H9 (cell line): ENCODE data around the gene IFNA4. TPM values are rescaled to one million over a fixed set of nuclear protein-coding genes. Genes with fewer than 3 reads are reported as not detected.
"Not testable (repeated sequence)": the region's sequence is repeated elsewhere in the genome, so short reads cannot be mapped to it uniquely, and the experiment has no call there.

Experiments
- DNase-seq: peaks from one replicate; pipeline ENCODE4 v3.0.0-alpha.2; 2017
- H2AFZ ChIP-seq: one replicate; pipeline ENCODE4 v1.6.1; 2013; ENCODE audit warnings: mild to moderate bottlenecking, low read length, control low read depth, moderate library complexity
- H2AK5ac ChIP-seq: 2 replicates; pipeline ENCODE4 v1.6.1; 2013; ENCODE audit warnings: low read length, control low read depth, mixed read lengths; ENCODE audit not compliant: insufficient read length
- H2BK120ac ChIP-seq: one replicate; pipeline ENCODE4 v1.6.1; 2013; ENCODE audit warnings: low read depth, mild to moderate bottlenecking, low read length, control low read depth, inconsistent platforms; ENCODE audit not compliant: poor library complexity, severe bottlenecking
- H2BK12ac ChIP-seq: 2 replicates; pipeline ENCODE4 v1.6.1; 2013; ENCODE audit warnings: low read length, control low read depth, mixed read lengths, low read depth; ENCODE audit not compliant: insufficient read length
- H2BK15ac ChIP-seq: 2 replicates; pipeline ENCODE4 v1.6.1; 2013; ENCODE audit warnings: low read depth, low read length, control low read depth
- H2BK20ac ChIP-seq: one replicate; pipeline ENCODE4 v1.6.1; 2013; ENCODE audit warnings: low read depth, mild to moderate bottlenecking, low read length, control low read depth, inconsistent platforms; ENCODE audit not compliant: poor library complexity, severe bottlenecking
- H2BK5ac ChIP-seq: 2 replicates; pipeline ENCODE4 v1.6.1; 2013; ENCODE audit warnings: low read length, control low read depth, mixed read lengths; ENCODE audit not compliant: insufficient read length
- H3K14ac ChIP-seq: 2 replicates; pipeline ENCODE4 v1.6.1; 2013; ENCODE audit warnings: low read length, control low read depth; ENCODE audit not compliant: insufficient read depth
- H3K18ac ChIP-seq: 2 replicates; pipeline ENCODE4 v1.6.1; 2013; ENCODE audit warnings: low read depth, mild to moderate bottlenecking, mixed read lengths, low read length, control low read depth; ENCODE audit not compliant: insufficient read length
- H3K23ac ChIP-seq: 2 replicates; pipeline ENCODE4 v1.6.1; 2013; ENCODE audit warnings: low read length, control low read depth, mixed read lengths, low read depth; ENCODE audit not compliant: insufficient read length
- H3K23me2 ChIP-seq: 2 replicates; pipeline ENCODE4 v1.6.1; 2013; ENCODE audit warnings: low read depth, mild to moderate bottlenecking, mixed read lengths, low read length, control low read depth; ENCODE audit not compliant: insufficient read length, poor library complexity, severe bottlenecking
- H3K27ac ChIP-seq: 2 replicates; pipeline ENCODE4 v1.5.1; 2013; ENCODE audit warnings: low read length, control low read depth, mixed read lengths, low read depth; ENCODE audit not compliant: insufficient read length
- H3K27me3 ChIP-seq: 2 replicates; pipeline ENCODE4 v1.6.1; 2013; ENCODE audit warnings: low read length, control low read depth, inconsistent platforms; ENCODE audit not compliant: insufficient read depth
- H3K4ac ChIP-seq: 2 replicates; pipeline ENCODE4 v1.6.1; 2013; ENCODE audit warnings: low read depth, mild to moderate bottlenecking, control low read depth, inconsistent platforms, low read length, moderate library complexity
- H3K4me1 ChIP-seq: 2 replicates; pipeline ENCODE4 v1.6.1; 2013; ENCODE audit warnings: low read length, control low read depth, inconsistent platforms; ENCODE audit not compliant: insufficient read depth
- H3K4me2 ChIP-seq: 2 replicates; pipeline ENCODE4 v1.6.1; 2013; ENCODE audit warnings: low read length, control low read depth, mixed read lengths; ENCODE audit not compliant: insufficient read length, insufficient read depth
- H3K56ac ChIP-seq: 2 replicates; pipeline ENCODE4 v1.6.1; 2013; ENCODE audit warnings: low read depth, mild to moderate bottlenecking, mixed read lengths, low read length, control low read depth; ENCODE audit not compliant: insufficient read length
- H3K79me1 ChIP-seq: 2 replicates; pipeline ENCODE4 v1.6.1; 2013; ENCODE audit warnings: low read depth, mild to moderate bottlenecking, moderate library complexity, low read length, control low read depth, inconsistent platforms; ENCODE audit not compliant: insufficient read depth, poor library complexity, severe bottlenecking
- H3K79me2 ChIP-seq: 2 replicates; pipeline ENCODE4 v1.6.1; 2013; ENCODE audit warnings: low read length, control low read depth, inconsistent platforms; ENCODE audit not compliant: insufficient read depth
- H3K9ac ChIP-seq: 2 replicates; pipeline ENCODE4 v1.6.1; 2013; ENCODE audit warnings: low read length, control low read depth, mixed read lengths; ENCODE audit not compliant: insufficient read length; ENCODE audit errors: extremely low read depth
- H3K9me3 ChIP-seq: one replicate; pipeline ENCODE4 v1.6.1; 2013; ENCODE audit warnings: low read depth, low read length, inconsistent platforms; ENCODE audit not compliant: control insufficient read depth
- H3T11ph ChIP-seq: one replicate; pipeline ENCODE4 v1.6.1; 2013; ENCODE audit warnings: mild to moderate bottlenecking, low read length, control low read depth, inconsistent platforms
- H4K20me1 ChIP-seq: one replicate; pipeline ENCODE4 v1.6.1; 2013; ENCODE audit not compliant: control insufficient read depth, insufficient read length, insufficient read depth
- H4K5ac ChIP-seq: 2 replicates; pipeline ENCODE4 v1.6.1; 2013; ENCODE audit warnings: low read depth, mild to moderate bottlenecking, mixed read lengths, low read length, control low read depth; ENCODE audit not compliant: insufficient read length
- H4K8ac ChIP-seq: replicated peaks from 2 replicates; pipeline ENCODE4 v1.6.1; 2013; ENCODE audit warnings: low read length, control low read depth, mixed read lengths, low read depth; ENCODE audit not compliant: insufficient read length
- H4K91ac ChIP-seq: 2 replicates; pipeline ENCODE4 v1.6.1; 2013; ENCODE audit warnings: low read depth, mild to moderate bottlenecking, moderate library complexity, mixed read lengths, low read length, control low read depth; ENCODE audit not compliant: insufficient read length
- H3K27ac Mint-ChIP-seq, 3 experiments: 2 replicates in 2 of 3; 3 replicates in 1 of 3; pipeline ENCODE4 v1.8.0; 2020 to 2021; ENCODE audit warnings: mixed read lengths in 3 of 3, mild to moderate bottlenecking in 1 of 3, moderate library complexity in 1 of 3
- H3K27me3 Mint-ChIP-seq: 2 replicates; pipeline ENCODE4 v1.8.0; 2021; ENCODE audit warnings: low read depth, mild to moderate bottlenecking, moderate library complexity, mixed read lengths
- H3K36me3 Mint-ChIP-seq, 3 experiments: 2 replicates in 2 of 3; 3 replicates in 1 of 3; pipeline ENCODE4 v1.8.0; 2020 to 2021; ENCODE audit warnings: low read depth in 3 of 3, mixed read lengths in 3 of 3; ENCODE audit not compliant: insufficient read depth in 1 of 3
- H3K4me1 Mint-ChIP-seq, 2 experiments: 2 replicates each; pipeline ENCODE4 v1.8.0; 2020; ENCODE audit warnings: mixed read lengths in 2 of 2
- H3K4me3 Mint-ChIP-seq, 2 experiments: 2 replicates in 1 of 2; 3 replicates in 1 of 2; pipeline ENCODE4 v1.8.0; 2020 to 2021; ENCODE audit warnings: mild to moderate bottlenecking in 2 of 2, mixed read lengths in 2 of 2, moderate library complexity in 1 of 2
- H3K9me3 Mint-ChIP-seq, 2 experiments: 2 replicates in 1 of 2; 3 replicates in 1 of 2; pipeline ENCODE4 v1.8.0; 2020; ENCODE audit warnings: mild to moderate bottlenecking in 2 of 2, mixed read lengths in 2 of 2, moderate library complexity in 1 of 2
- WGBS: extraction: QIAGEN DNeasy Blood & Tissue Kit; methylation state at CpG from one replicate; pipeline ENCODE4 v1.1.7; 2013; ENCODE audit warnings: missing lambda C conversion rate, low lambda C conversion rate, mixed read lengths; ENCODE audit not compliant: insufficient read length; ENCODE audit errors: extremely low coverage; 5-methylcytosine and 5-hydroxymethylcytosine counted together
- total RNA-seq: library from RNA; stranded (reverse); gene quantifications from 2 replicates; pipeline ENCODE4 v1.2.1, GENCODE V29; 2021
- TF ChIP-seq, protein P1 (sequence below): fragments of 200-600 bp; sonication (generic); conservative IDR thresholded peaks from 3 replicates; pipeline ENCODE4 v1.8.0; 2021; ENCODE audit warnings: antibody characterized with exemption, mild to moderate bottlenecking

IFNA4 gene
- total RNA-seq, 1 experiment from 2014 or later: not detected

DNA sequence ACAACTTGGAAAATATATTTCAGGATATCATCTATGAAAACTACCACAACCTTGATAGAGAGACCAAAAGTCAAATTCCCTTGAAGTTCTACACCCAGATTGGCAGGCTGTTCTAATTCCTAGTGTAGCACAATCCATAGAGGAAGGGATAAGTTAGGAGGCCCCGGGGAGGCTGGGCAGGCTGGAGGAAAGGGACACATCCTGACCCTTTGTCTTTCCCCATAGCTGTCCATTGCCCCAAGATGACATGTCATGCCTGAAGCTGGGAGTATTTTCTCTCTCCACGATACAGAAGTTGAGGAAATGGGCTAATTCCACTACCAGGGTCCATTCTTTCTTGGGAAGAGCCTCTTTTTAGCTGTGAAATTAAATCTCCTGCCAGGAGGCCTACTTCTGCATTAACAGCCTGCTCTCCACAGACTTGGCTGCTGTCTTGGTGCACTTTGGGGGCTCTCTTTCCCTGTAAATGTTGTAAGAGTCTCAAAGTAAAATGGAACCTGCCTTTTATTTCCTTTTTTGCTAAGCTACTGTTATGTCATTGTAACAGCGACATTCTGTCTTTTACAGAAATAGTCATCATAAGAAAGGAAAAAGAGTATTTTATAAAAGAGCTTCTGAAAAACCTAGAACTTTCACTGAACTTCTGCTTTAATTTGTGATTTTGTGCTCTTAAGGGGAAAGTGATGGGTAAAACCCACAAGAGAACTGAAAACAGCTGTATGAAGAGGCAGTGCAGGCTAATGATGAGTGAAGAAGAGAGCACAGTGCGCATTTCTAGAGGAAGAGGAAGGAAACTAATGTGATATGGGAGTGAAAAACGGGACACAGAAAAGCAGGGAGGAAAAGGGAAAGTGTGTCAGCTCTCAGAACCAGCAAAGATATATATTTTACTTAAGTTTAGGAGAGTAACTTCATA, 26.3 kb upstream of the IFNA4 start:
- H2BK5ac ChIP-seq, H3K4ac ChIP-seq, H4K5ac ChIP-seq, H3K27ac ChIP-seq, H3K79me1 ChIP-seq, H3K18ac ChIP-seq, H4K8ac ChIP-seq, H3K27ac Mint-ChIP-seq, H4K20me1 ChIP-seq, H2BK12ac ChIP-seq, H3K23ac ChIP-seq, H2BK15ac ChIP-seq, H3K4me3 Mint-ChIP-seq, H4K91ac ChIP-seq, H3K9me3 ChIP-seq, H3K9ac ChIP-seq, H3K4me1 ChIP-seq, H2BK120ac ChIP-seq, H3K4me1 Mint-ChIP-seq, H3K36me3 Mint-ChIP-seq, H3K79me2 ChIP-seq, H3K56ac ChIP-seq, H2AK5ac ChIP-seq, H3T11ph ChIP-seq, H3K4me2 ChIP-seq, H2BK20ac ChIP-seq, H3K14ac ChIP-seq, H3K27me3 ChIP-seq, H2AFZ ChIP-seq, H3K9me3 Mint-ChIP-seq, H3K23me2 ChIP-seq: not testable (repeated sequence)
- WGBS: no CpG with 5 or more reads among the region's 5 CpGs
- H3K27me3 Mint-ChIP-seq: peaks cover 19% of the 10 kb centered on the region
- peak; percentile 27 for DNase-seq
- TF ChIP-seq, protein P1, sequence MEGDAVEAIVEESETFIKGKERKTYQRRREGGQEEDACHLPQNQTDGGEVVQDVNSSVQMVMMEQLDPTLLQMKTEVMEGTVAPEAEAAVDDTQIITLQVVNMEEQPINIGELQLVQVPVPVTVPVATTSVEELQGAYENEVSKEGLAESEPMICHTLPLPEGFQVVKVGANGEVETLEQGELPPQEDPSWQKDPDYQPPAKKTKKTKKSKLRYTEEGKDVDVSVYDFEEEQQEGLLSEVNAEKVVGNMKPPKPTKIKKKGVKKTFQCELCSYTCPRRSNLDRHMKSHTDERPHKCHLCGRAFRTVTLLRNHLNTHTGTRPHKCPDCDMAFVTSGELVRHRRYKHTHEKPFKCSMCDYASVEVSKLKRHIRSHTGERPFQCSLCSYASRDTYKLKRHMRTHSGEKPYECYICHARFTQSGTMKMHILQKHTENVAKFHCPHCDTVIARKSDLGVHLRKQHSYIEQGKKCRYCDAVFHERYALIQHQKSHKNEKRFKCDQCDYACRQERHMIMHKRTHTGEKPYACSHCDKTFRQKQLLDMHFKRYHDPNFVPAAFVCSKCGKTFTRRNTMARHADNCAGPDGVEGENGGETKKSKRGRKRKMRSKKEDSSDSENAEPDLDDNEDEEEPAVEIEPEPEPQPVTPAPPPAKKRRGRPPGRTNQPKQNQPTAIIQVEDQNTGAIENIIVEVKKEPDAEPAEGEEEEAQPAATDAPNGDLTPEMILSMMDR: peak; percentile 60

DNA sequence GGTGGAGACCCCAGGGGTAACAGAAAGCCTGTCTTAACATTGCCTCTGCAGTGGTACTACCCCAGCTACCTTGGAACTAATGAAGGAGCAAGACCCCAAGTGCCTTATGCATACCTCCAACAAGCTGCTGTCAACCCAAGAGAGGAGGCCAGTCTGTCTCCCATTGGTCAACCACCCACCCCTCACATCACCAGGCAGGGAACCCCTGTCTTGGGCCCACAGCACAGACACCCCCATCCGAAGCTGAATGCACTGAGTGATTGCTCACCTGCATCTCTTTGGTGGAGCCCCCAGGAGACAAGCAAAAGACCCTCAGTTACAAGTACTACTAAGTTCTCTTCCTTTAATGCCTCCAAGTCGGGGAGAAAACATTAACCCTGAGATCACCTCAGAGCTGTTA, 24.8 kb upstream of the IFNA4 start:
- not testable (repeated sequence) for H3K9me3 Mint-ChIP-seq, H3K36me3 Mint-ChIP-seq

More for the DNA sequence above, 24.8 kb upstream of the IFNA4 start:
- H3K56ac ChIP-seq, H3K14ac ChIP-seq, H2BK15ac ChIP-seq, H3K9ac ChIP-seq, H3K27ac ChIP-seq, H3K23me2 ChIP-seq, H2BK12ac ChIP-seq, H3K4me1 Mint-ChIP-seq, H3K27me3 ChIP-seq, DNase-seq, H3K79me2 ChIP-seq, H4K20me1 ChIP-seq, H4K5ac ChIP-seq, H3K9me3 ChIP-seq, H3T11ph ChIP-seq, H3K79me1 ChIP-seq, H3K4me2 ChIP-seq, H2BK120ac ChIP-seq, H2BK20ac ChIP-seq, H4K91ac ChIP-seq, H4K8ac ChIP-seq, H2AFZ ChIP-seq, H2BK5ac ChIP-seq, H2AK5ac ChIP-seq, H3K4me3 Mint-ChIP-seq, H3K4ac ChIP-seq, H3K23ac ChIP-seq, H3K4me1 ChIP-seq, H3K27ac Mint-ChIP-seq, H3K18ac ChIP-seq: not testable (repeated sequence)
- H3K27me3 Mint-ChIP-seq: peaks cover 14% of the 10 kb centered on the region
- WGBS: no CpG with 5 or more reads among the region's 2 CpGs
